Eye (tissue), 1 donor: ENCODE measurements around the gene ADPRM.

Experiments
- DNase-seq: peaks from one replicate; pipeline ENCODE4 v3.0.0-alpha.2; 2015

ADPRM gene

DNA sequence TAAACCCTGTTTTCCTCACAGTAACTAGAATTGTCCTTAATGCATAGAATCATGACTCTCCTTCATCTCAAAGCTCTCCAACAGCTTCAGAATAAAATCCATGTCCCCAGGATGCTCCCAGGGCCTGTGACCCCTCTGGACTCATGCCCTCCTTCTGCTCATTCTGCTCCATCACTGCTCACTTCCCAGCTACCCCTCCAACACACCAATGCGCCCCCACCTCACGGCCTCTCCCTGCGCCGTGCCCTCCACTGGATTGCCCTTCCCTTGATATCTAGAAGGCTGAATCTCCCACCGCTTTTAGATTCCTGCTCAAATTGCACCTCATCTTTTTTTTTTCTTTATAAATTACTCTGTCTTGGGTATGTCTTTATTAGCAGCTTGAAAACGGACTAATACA, 45.0 kb downstream of the ADPRM start:
- DNase-seq: no peak

DNA sequence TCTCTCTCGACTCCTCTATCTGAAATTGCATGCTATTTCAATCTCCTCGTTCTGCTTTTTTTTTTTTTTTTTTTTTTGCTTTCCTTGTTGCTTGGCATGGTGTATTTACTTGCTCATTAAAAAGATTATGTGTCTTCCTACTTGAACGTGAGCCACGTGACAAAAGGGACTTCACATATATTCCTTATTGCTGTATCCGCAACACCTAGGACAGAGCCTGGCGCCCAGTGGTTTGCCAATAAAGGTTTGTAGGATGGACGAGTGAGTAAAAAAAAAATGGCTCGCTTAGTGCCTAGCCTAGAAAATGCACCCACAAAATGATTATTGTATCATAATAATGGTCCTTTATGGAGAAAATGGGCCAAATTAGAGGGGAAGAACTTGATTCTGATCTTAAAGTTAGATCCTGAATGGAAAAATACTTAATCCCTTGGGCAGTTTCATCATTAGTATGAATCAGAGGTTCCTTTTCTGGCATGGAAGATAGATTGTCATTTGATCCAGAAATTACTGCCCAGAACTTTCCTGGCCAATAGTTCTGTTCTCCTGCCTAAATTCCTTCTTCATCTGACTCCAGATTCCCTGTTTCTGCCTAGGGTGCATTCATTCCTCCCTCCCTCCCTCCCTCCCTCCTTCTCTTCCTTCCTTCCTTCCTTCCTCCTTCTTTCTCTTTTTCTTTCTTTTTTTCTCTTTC, 46.1 kb downstream of the ADPRM start:
- no peak for DNase-seq

DNA sequence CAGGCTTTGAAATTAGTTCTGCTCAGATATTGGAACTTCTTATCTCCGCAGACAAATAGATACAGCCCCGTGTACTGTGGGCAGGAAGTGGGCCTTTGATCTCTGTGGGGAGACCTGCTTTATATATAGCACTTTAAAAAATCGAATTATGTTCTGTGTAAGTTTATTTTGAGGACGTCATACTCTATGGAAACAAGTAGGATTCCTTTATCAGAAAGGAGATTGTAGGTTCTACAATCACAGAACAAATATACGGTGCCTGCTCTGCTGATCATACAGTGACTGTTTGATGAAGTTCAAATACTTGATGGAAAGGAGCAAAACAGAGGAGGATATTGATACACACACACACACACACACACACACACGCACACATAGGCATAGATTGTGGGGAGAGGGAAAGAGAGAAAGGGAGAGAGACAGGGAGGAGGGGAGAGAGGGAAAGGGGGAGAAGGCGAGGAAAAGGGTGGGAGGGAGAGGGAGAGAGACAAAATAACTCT, 47.2 kb downstream of the ADPRM start:
- no peak for DNase-seq

- no peak for DNase-seq
Measured at GRCh38 chr17:10745231-10745630, 47.8 kb downstream of the ADPRM start.

DNA sequence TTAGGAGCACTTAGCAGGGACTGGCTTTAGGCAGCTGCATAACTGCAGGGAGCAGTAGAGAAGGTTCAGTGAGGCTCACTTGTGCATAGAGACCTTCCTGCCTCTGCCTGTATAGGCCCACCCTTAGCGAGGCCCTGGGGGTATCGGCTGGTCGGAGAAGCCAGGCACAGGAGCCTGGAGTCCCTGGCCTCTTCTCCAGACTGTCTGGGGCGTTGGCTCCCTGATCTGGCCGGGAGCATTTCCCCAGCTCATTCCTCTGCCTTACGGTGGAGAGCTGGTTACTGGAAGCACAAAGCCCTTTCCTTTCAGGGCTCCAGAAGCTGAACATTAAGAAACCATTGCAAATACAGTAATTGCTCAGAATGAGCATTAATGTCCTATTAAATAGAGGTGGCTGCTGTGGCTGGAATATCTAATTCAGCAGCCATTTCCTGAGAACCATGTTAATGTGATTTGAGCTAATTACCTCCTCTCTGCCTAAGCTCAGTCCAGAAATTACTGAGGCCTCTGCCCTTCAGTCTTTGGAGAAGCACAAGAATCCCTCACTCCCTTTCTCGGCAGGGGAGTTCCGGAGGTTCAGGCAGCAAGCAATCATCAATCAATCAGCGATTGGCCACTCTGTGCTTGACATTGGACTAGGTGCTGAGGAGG, 51.3 kb downstream of the ADPRM start:
- peak; percentile 34 for DNase-seq

DNA sequence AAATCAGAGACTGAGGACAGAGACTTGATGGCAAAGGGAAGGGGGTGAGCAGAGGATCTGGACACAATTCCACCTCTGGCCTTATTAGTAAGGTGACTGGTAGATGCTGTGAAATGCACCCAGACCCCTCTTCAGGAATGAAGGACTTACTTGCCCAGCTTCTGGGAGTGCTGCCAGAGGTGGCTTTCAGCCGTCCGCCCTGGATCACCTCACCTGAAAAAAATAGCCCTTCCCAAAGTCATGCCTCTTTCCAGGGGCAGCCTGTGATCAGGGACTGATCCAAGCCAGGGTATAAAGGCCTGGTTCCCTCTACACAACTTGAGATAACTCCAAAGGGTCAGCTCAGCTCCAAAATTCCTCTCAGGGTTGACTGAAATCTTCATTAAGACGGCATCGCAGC, 52.8 kb downstream of the ADPRM start:
- no peak for DNase-seq

- no peak for DNase-seq
Measured at GRCh38 chr17:10751563-10751962, 54.2 kb downstream of the ADPRM start.

GRCh38 chr17:10752696-10753095, 55.3 kb downstream of the ADPRM start:
- no peak for DNase-seq

GRCh38 chr17:10754109-10754508, 56.7 kb downstream of the ADPRM start:
- no peak for DNase-seq

GRCh38 chr17:10754861-10755591, 57.6 kb downstream of the ADPRM start:
- DNase-seq: peak; percentile 27

DNA sequence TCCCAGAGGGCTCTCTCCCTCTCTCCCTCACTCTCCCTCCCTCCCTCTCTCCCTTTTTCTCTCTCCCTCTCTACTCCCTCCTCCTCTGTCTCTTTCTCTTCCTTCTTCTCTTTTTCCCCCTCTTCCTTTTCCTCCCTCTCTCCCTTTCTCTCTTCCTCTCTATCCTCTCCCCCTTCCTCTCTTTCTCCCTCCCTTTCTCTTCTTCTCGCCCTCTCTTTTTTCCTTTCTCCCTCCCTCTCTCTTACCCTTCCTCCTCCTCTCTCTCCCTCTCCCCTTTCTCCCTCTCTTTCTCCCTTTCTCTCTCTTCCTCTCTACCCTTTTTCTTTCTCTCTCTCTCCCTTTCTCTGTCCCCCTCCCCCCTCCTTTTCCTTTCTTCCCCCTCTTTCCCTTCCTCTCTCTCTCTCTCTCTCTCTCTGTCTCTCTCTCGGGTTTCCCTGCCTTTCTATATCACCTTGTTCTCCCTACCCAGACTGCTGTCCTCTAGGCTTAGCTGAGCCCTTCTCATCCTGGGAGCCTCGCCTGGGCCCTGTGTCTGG, 58.3 kb downstream of the ADPRM start:
- no peak for DNase-seq

DNA sequence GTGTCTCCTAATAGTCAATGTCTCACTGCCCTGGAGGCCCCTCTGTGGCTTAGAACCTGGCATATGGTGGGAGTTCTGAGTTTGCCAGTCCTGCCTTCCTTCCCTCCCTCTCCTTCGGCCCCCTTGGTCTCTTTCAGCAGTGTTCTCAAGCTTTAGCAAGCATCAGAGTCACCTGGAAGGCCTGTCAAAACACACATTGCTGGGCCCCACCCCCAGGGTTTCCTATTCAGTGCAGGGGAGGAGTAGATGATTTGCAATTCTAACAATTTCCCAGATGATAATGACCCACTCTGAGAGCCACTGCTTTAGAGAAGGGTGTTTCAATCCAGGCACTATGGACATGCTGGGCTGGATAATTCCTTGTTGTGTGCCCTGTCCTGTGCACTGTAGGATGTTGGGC, 58.8 kb downstream of the ADPRM start:
- DNase-seq: no peak

DNA sequence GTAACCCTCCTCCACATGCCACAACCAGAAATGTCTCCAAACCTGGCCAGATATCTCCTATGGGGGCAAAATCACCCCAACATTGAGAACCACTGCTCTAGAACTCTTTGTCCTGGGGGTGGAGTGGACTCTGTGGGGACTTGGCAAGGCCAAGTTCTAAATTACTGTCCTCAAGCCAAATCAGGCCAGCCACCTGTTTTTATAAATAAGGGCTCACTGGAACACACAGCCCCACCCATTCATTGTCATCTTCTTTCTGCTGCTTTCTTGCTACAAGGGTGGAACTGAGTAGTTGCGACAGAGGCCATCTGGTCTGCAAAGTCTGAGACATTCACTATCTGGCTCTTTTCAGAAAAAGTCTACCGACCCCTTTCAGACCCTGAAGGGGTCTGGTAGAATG, 59.2 kb downstream of the ADPRM start:
- no peak for DNase-seq

GRCh38 chr17:10757067-10757466, 59.7 kb downstream of the ADPRM start:
- no peak for DNase-seq

GRCh38 chr17:10757647-10758046, 60.3 kb downstream of the ADPRM start:
- DNase-seq: no peak

GRCh38 chr17:10758062-10758461, 60.7 kb downstream of the ADPRM start:
- no peak for DNase-seq
